Fibroblast of upper back skin (primary cell): ENCODE results near the gene THY1.
"Not testable (repeated sequence)": the region's sequence is repeated elsewhere in the genome, so short reads cannot be mapped to it uniquely, and the experiment has no call there.

Experiments
- DNase-seq: peaks from one replicate; pipeline ENCODE4 v3.0.0-alpha.2; 2013

THY1 gene

GRCh38 chr11:119417726-119418540, 5.0 kb downstream of the THY1 start:
- DNase-seq = peak; percentile 87

GRCh38 chr11:119416606-119417580, 6.1 kb downstream of the THY1 start:
- DNase-seq = peak; percentile 62

- DNase-seq = no peak
These were observed 7.0 kb downstream of the THY1 start for GRCh38 chr11:119415966-119416365.

DNA sequence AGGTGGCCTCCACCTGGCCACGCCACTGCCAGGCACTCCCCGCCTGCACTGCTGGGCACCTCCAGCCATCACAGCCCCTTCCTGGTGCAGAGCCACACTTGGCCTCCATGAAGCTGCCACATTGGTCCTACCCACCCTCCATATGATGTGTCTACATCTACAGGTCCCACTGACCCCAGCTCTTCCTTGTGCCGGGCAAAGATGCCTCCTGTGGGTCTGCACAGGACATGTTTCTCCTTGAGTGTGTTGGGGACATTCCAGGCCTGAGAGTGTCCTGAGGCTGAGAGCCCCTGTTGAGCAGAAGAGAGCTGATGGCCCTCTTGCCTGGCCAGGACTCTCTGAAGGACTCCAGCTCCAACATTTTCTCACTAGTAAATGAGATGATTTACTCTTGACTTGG, 7.5 kb downstream of the THY1 start:
- no peak for DNase-seq

DNA sequence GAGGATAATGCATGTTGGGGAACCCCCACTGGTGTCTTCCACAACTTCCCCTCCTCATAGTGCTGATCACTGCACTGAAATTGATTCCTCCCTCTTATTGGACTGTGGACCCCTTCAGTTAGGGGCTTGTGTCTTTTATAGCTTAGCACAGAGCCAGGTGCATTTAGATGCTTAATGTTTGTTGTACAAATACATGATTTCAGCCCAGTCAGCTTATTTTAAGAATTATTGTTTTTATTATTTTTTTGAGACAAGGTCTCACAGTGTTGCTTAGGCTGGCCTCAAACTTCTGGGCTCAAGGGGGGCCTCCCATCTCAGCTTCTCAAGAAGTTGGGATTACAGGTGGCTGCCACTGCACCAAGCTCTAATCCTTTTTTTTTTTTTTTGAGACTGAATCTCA, 8.2 kb downstream of the THY1 start:
- DNase-seq = no peak

DNA sequence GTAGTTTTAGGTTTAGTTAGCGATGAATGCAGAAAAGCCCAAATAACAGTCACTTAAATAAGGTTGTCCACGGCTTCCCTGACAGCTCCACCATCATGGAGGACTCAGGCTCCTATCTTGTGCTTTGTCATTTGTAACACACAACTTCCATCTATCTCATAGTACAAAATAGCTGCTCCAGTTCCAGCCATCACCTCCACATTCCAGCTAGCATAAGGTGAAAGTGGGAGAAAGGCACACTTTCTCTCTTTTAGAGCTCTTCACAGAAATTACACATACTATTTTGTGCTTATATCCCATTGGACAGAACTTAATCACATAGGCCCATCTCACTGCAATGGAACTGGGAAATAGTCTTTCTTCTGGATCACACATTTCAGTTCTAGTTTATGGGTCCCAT, 8.7 kb downstream of the THY1 start:
- no peak for DNase-seq

DNA sequence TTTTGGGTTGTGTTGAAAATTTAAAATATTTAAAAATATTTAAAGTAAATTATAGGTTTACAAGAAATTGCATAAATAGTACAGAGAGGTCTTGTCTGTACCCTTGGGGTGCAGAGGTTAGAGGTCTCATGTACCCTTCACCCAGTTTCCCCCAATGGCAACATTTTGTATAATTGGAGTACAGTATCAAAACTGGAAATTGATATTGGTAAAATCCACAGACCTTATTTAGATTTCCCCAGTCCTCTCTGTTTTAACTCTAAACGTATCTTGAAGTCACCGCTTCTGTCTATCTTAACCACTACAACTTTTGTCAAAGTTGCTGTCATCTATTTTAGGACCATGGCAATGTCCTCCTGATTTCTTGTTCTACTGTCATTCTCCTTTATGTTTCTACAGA, 10.9 kb downstream of the THY1 start:
- DNase-seq = no peak

DNA sequence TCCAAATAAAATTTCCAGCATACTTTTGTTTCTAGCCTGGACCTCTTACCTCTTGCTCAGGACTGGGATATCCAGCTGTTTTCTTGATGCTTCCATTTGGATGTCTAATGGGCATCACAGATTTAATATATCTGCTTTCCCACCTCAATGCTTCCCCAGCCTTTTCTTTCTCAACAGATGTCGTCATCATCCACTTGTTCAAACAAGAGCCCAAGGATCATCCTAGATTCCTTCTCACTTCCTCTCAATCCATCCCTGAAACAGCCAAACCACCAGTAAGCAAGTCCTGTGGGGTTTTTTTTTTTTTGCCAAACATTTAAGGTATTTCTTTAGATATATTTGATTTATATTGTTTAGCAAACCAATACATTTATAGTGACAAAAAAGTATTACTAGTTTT, 12.5 kb downstream of the THY1 start:
- no peak for DNase-seq

GRCh38 chr11:119409731-119410130, 13.2 kb downstream of the THY1 start:
- no peak for DNase-seq

DNA sequence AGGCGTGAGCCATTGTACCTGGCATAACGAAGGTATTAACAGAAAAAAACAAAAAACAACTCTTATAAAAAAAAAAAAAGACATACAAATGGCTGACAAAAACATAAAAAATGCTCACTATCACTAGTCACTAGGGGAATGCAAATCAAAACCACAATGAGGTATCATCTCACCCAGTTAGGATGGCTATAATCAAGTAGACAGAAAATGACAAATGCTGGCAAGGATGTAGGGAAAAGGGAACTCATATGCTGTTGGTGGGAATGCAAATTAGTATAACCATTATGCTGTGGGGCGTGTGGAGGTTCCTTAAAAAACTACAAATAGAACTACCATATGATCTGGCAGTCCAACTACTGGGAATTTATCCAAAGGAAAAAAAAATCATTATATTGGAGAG, 17.0 kb downstream of the THY1 start:
- peak; percentile 37 for DNase-seq

- DNase-seq = not testable (repeated sequence)
These were observed 17.5 kb downstream of the THY1 start for GRCh38 chr11:119405448-119405847.

GRCh38 chr11:119404872-119405271, 18.1 kb downstream of the THY1 start:
- peak; percentile 44 for DNase-seq

- DNase-seq = peak; percentile 64
These were observed 20.0 kb downstream of the THY1 start for GRCh38 chr11:119403021-119403420.

DNA sequence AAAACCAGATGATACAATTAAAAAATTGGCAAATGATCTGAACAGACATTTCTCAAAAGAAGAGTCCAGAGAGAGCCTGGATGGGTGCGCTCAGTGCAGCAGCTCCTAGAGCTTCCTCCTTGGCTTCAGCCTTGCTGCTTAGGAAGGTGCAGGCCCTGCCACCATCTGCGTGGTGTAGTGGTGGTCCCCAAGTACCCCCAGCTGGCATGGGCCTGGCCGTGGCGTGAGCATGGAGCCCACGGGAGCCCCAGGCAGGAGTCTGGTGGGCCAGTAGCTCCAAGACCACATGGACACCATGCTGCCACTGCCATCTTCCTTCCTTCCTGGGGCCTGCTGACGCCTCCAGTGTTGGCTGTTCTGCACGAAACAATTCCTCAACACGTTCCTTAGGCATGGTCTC, 20.5 kb downstream of the THY1 start:
- no peak for DNase-seq

DNA sequence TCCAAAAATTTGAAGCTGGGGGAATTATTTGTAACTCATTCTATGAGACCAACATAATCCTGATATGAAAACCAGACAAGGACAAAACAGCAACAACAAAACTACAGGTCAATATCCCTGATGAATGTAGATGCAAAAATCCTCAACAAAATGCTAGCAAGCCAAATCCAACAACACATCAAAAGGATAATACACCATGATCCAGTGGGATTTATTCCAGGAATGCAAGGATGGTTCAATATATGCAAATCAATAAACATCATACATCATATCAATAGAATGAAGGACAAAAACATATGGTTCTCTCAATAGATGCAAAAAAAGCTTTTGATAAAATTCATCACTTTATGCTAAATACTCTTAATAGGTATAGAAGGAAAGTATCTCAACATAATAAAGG, 22.1 kb downstream of the THY1 start:
- no peak for DNase-seq

GRCh38 chr11:119397740-119398139, 25.2 kb downstream of the THY1 start:
- DNase-seq = no peak

GRCh38 chr11:119396835-119397234, 26.1 kb downstream of the THY1 start:
- no peak for DNase-seq

DNA sequence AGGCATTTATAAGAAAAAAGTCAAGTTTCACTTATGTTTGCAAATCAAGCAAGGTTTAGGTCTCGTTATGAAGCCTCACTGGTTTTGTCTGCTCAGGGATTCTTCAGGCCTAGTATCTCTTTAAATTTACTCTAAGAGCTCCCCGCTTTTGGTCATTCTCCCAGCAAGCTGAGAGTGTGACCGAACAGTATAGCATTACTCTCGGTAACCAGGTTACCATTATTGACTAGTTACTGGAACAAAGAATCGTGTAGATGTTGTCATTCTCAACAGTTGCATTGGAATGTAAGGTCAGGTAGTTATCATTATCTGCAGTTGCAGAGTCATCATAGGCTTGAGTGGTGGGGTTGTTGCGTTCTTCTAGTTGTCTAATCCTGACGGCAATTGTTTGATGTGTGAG, 31.7 kb downstream of the THY1 start:
- DNase-seq = no peak

DNA sequence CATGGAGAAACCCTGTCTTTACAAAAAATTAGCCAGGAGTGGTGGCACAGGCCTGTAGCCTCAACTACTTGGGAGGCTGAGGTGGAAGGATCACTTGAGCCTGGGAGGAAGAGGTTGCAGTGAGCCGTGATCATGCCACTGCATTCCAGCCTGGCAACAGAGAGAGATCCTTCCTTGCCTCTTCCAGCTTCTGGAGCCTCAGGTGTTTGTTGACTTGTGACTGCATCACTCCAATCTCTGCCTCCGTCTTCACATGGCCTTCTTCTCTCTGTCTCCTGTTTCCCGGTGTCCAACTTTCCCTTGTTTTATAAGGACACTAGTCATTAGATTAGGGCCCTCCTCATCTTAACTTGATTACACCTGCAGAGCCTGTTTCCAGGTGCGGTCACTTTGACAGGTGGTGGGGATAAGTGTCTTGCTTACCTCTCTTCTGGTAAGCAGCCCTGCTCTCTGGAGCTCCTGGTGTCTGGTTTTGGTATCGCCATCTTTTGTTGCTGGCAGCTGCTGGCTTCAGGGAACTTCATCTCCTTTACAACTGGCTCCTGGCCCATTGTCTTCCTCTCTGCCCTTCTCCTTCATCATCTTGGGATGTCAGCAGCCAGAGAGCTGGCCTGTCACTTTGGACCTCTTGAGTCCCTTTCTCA, 33.2 kb downstream of the THY1 start:
- DNase-seq = no peak

DNA sequence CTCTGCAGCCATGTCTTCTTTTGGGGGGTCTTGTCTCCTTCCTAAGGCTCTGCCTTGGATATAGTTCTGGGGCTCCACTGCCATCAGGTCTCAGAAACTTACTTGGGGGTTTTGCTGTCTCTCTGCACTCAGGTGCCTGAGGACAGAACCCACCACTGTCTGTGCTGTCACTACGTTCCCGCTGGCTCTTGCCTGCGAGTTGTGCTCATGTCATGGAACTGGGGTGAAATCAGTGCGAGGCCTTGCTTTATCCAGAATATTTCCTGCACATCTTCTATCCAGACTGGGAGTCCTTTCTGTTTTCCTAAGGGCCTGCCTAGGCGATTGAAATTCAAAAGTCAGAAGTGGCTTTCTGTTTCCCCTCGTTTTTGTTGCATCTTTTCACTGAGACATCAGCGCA, 34.9 kb downstream of the THY1 start:
- no peak for DNase-seq

- DNase-seq = no peak
These were observed 38.6 kb downstream of the THY1 start for GRCh38 chr11:119384332-119384731.

DNA sequence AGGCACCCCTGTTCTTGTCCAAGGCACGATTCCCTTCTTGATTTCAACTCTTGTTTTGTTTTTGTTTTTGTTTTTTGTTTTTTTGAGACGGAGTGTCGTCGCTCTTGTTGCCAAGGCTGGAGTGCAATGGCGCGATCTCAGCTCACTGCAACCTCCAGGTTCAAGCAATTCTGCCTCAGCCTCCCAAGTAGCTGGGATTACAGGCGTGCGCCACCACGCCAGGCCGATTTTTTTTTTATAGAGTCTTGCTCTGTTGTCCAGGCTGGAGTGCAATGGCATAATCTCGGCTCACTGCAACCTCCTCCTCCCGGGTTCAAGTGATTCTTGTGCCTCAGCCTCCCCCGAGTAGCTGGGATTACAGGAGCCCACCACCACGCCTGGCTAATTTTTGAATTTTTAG, 40.5 kb downstream of the THY1 start:
- DNase-seq = not testable (repeated sequence)

DNA sequence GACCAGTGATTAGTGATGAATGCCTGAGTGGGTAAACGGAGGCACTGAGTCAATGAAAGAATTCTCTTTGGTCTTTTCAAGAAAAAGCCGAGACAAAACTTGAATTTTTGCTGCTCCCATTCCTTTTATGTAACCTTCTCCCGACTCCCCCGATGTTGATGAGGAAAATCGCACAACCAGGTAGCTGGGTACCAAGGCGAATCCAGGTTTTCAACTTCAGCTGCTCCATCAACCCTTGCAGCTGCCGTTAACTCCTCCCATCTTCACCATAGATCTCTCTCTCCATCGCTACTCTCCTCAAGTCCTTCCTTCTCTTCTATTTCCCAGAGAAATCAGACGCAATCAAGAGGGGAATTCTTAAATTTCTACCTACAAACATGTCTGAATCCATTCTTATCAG, 40.9 kb downstream of the THY1 start:
- DNase-seq = no peak
